Liver (tissue), 9 donors: Measurements from ENCODE around the gene GTF2IRD1. TPM values are rescaled to one million over a fixed set of nuclear protein-coding genes. Genes with fewer than 3 reads are reported as not detected.
"Not testable (repeated sequence)": the region's sequence is repeated elsewhere in the genome, so short reads cannot be mapped to it uniquely, and the experiment has no call there.

Experiments used
- DNase-seq: peaks from one replicate; pipeline ENCODE4 v3.0.0-alpha.2; 2017; ENCODE audit warnings: low spot score
- H3K27ac ChIP-seq, 2 donors: one replicate each; pipeline ENCODE4 v1.7.0; 2013; ENCODE audit warnings: inconsistent platforms in 2 of 2, low read length in 2 of 2, control low read depth in 1 of 2, low read depth in 1 of 2, mild to moderate bottlenecking in 1 of 2
- H3K27me3 ChIP-seq, 4 donors: one replicate each; pipeline versions ENCODE4 v1.6.1 to v1.7.0; 2013; ENCODE audit warnings: low read length in 3 of 4, inconsistent platforms in 1 of 4, mild to moderate bottlenecking in 1 of 4, moderate library complexity in 1 of 4; ENCODE audit not compliant: control insufficient read depth in 4 of 4, insufficient read depth in 4 of 4
- H3K36me3 ChIP-seq, 4 donors: one replicate each; pipeline versions ENCODE4 v1.6.1 to v1.7.0; 2013; ENCODE audit warnings: low read length in 3 of 4, mild to moderate bottlenecking in 3 of 4, low read depth in 1 of 4, moderate library complexity in 1 of 4; ENCODE audit not compliant: control insufficient read depth in 4 of 4, insufficient read depth in 3 of 4
- H3K4me1 ChIP-seq, 4 donors: one replicate each; pipeline versions ENCODE4 v1.6.1 to v1.7.0; 2013; ENCODE audit warnings: low read length in 3 of 4, mild to moderate bottlenecking in 3 of 4, moderate library complexity in 1 of 4; ENCODE audit not compliant: control insufficient read depth in 4 of 4, insufficient read depth in 4 of 4
- H3K4me3 ChIP-seq, 3 donors: one replicate each; pipeline versions ENCODE4 v1.6.1 to v1.7.0; 2013; ENCODE audit warnings: low read length in 3 of 3, control low read depth in 1 of 3, low read depth in 1 of 3, mild to moderate bottlenecking in 1 of 3
- H3K9ac ChIP-seq, 2 donors: one replicate each; pipeline ENCODE4 v1.7.0; 2013; ENCODE audit warnings: low read length in 2 of 2, mild to moderate bottlenecking in 2 of 2, moderate library complexity in 2 of 2, control low read depth in 1 of 2, low read depth in 1 of 2
- H3K9me3 ChIP-seq, 4 donors: one replicate each; pipeline versions ENCODE4 v1.6.1 to v1.7.0; 2013; ENCODE audit warnings: low read length in 3 of 4; ENCODE audit not compliant: control insufficient read depth in 4 of 4
- ATF3 ChIP-seq: IDR thresholded peaks from 2 replicates; pipeline ENCODE4 v1.6.1; 2016; ENCODE audit warnings: antibody characterized with exemption
- CTCF ChIP-seq: fragments of 150-350 bp; IDR thresholded peaks from 2 replicates; pipeline ENCODE4 v1.5.1; 2017; ENCODE audit warnings: improper control_type of control experiment, low read depth, low read length; ENCODE audit not compliant: missing input control
- EGR1 ChIP-seq, 2 donors: IDR thresholded peaks; 2 replicates each; pipeline ENCODE4 v1.6.1; 2016 to 2018; ENCODE audit warnings: antibody characterized with exemption in 2 of 2, low read depth in 2 of 2
- FOXA1 ChIP-seq: IDR thresholded peaks from 2 replicates; pipeline ENCODE4 v1.6.1; 2016; ENCODE audit warnings: antibody characterized with exemption
- FOXA2 ChIP-seq: IDR thresholded peaks from 2 replicates; pipeline ENCODE4 v1.6.1; 2016; ENCODE audit warnings: antibody characterized with exemption
- HNF4A ChIP-seq, 2 donors: conservative IDR thresholded peaks; 2 replicates each; pipeline ENCODE4 v1.6.1; 2016; ENCODE audit warnings: antibody characterized with exemption in 2 of 2, mild to moderate bottlenecking in 2 of 2
- HNF4G ChIP-seq: IDR thresholded peaks from 2 replicates; pipeline ENCODE4 v1.6.1; 2016; ENCODE audit warnings: antibody characterized with exemption
- JUND ChIP-seq, 2 donors: IDR thresholded peaks; 2 replicates each; pipeline ENCODE4 v1.6.1; 2016; ENCODE audit warnings: antibody characterized with exemption in 2 of 2
- MAX ChIP-seq: IDR thresholded peaks from 2 replicates; pipeline ENCODE4 v1.6.1; 2016; ENCODE audit warnings: antibody characterized with exemption
- NR2F2 ChIP-seq: IDR thresholded peaks from 2 replicates; pipeline ENCODE4 v1.6.1; 2016; ENCODE audit warnings: antibody characterized with exemption
- RAD21 ChIP-seq, 2 donors: IDR thresholded peaks; 2 replicates each; pipeline ENCODE4 v1.6.1; 2016; ENCODE audit warnings: antibody characterized with exemption in 2 of 2, mild to moderate bottlenecking in 2 of 2
- REST ChIP-seq: IDR thresholded peaks from 2 replicates; pipeline ENCODE4 v1.6.1; 2016; ENCODE audit warnings: antibody characterized with exemption, mild to moderate bottlenecking
- SP1 ChIP-seq: IDR thresholded peaks from 2 replicates; pipeline ENCODE4 v1.6.1; 2018; ENCODE audit warnings: antibody characterized with exemption, mild to moderate bottlenecking
- TAF1 ChIP-seq: conservative IDR thresholded peaks from 2 replicates; pipeline ENCODE4 v1.6.1; 2016; ENCODE audit warnings: antibody characterized with exemption, mild to moderate bottlenecking
- ZBTB33 ChIP-seq: IDR thresholded peaks from 2 replicates; pipeline ENCODE4 v1.6.1; 2016; ENCODE audit warnings: antibody characterized with exemption
- WGBS: extraction: QIAGEN DNeasy Blood & Tissue Kit; methylation state at CpG from one replicate; pipeline ENCODE4 v1.1.7; 2013; 5-methylcytosine and 5-hydroxymethylcytosine counted together
- polyA plus RNA-seq, 2 donors: library from polyadenylated mRNA; stranded (reverse) in 1 of 2; unstranded in 1 of 2; fragments of 200-250 nt in 1 of 2; fragments of >200 nt in 1 of 2; fragmentation: Nextera tagmentation in 1 of 2; extraction: Ambion mirVana in 1 of 2; gene quantifications; one replicate each; pipeline versions ENCODE4 v1.2.1 to v1.2.3, GENCODE V29; 2013 to 2015
- total RNA-seq, 2 donors: library from RNA; depleted of rRNA; stranded (reverse); fragments of >200 nt; gene quantifications; one replicate each; pipeline ENCODE4 v1.2.3, GENCODE V29; 2014
- donor health status: healthy.
- donor health status: healthy.
- donor health status: healthy.
- donor health status: healthy.
- donor health status: healthy.

Gene GTF2IRD1
- total and polyA plus RNA-seq, 4 donors = 2.0 to 7.4 (median 3.3) TPM

- Histone ChIP-seq H3K27me3 (no peaks in the 10 kb centered on the region), H3K9me3 (no peaks in the 10 kb centered on the region), H3K4me1 (peaks cover 0 to 4% (median 0%) of the 10 kb centered on the region in 4 donors), H3K27ac (no peak overlapping the region), H3K4me3 (no peak overlapping the region), H3K9ac (no peak overlapping the region), H3K36me3 (no peaks in the 10 kb centered on the region)
- 90% methylated on average over 3 of the region's 3 CpGs for WGBS
- TF ChIP-seq REST = no peak
- TF ChIP-seq NR2F2 = no peak
- TF ChIP-seq FOXA1 = no peak
- no peak for TF ChIP-seq EGR1 (IDR thresholded peaks at IDR 0.05; ENCODE audit: low read depth in 2 of 2)
- TF ChIP-seq CTCF = no peak
- TF ChIP-seq RAD21 (IDR thresholded peaks at IDR 0.05) = no peak
- TF ChIP-seq HNF4A (conservative IDR thresholded peaks at IDR 0.05) = no peak
- no peak for TF ChIP-seq HNF4G
- TF ChIP-seq ZBTB33 = no peak
- TF ChIP-seq FOXA2 = no peak
- no peak for TF ChIP-seq ATF3
- no peak for TF ChIP-seq MAX
- TF ChIP-seq SP1 = no peak
- no peak for TF ChIP-seq JUND (IDR thresholded peaks at IDR 0.05)
- TF ChIP-seq TAF1 = no peak
- no peak for DNase-seq
These were observed 41.1 kb upstream of the GTF2IRD1 start for GRCh38 chr7:74412603-74413002.

- not testable (repeated sequence) for H3K4me1 ChIP-seq, H3K4me3 ChIP-seq, H3K27me3 ChIP-seq, DNase-seq, H3K9me3 ChIP-seq, H3K9ac ChIP-seq, H3K27ac ChIP-seq, H3K36me3 ChIP-seq
- 90% methylated on average over 7 of the region's 7 CpGs for WGBS
These were observed 38.9 kb upstream of the GTF2IRD1 start for GRCh38 chr7:74414595-74415333.
